Measurements from ENCODE around the gene LRRC42. TPM values are rescaled to one million over a fixed set of nuclear protein-coding genes. Genes with fewer than 3 reads are reported as not detected.

The LRRC42 gene, protein sequence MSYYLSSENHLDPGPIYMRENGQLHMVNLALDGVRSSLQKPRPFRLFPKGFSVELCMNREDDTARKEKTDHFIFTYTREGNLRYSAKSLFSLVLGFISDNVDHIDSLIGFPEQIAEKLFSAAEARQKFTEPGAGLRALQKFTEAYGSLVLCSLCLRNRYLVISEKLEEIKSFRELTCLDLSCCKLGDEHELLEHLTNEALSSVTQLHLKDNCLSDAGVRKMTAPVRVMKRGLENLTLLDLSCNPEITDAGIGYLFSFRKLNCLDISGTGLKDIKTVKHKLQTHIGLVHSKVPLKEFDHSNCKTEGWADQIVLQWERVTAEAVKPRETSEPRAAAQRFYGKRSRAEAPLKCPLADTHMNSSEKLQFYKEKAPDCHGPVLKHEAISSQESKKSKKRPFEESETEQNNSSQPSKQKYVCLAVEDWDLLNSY
- total RNA-seq, result 10 to 100 TPM; 14.2 to 17.9 TPM
- long read RNA-seq, donor 1, partial matches to known transcripts, result 1 of 7 reads
- long read RNA-seq, donor 1, other reads (novel, unspliced or antisense), result 2 of 7 reads
- long read RNA-seq, donor 2, transcript LRRC42-201 (8 exons, 1,727 nt), result minor isoform, 19 of 53 reads
- long read RNA-seq, donor 2, transcript LRRC42-203 (9 exons, 2,037 nt), result major isoform, 25 of 53 reads
- long read RNA-seq, donor 2, partial matches to known transcripts, result 2 of 53 reads
- long read RNA-seq, donor 2, other reads (novel, unspliced or antisense), result 7 of 53 reads

- intact Hi-C loops (cut with DNase I), result loop anchor here (5.0 kb wide), 2 partner anchors 59 to 69 kb away; partner anchors contain the start of gene YIPF1 (in 1 of the 2)
- DNase-seq (ENCODE audit: low spot score), result no peak
These were observed at the start of gene LRRC42 for GRCh38 chr1:53946252-53947171. Gene LRRC42, plus strand, starts transcription at chr1:53946350. Its CDS starts 5,650 bp downstream, at chr1:53952000.

GRCh38 chr1:53896635-53897229 lies 49.4 kb upstream of the LRRC42 start:
- DNase-seq (ENCODE audit: low spot score), result no peak
- intact Hi-C loops (cut with DNase I), result no loop called here

DNA sequence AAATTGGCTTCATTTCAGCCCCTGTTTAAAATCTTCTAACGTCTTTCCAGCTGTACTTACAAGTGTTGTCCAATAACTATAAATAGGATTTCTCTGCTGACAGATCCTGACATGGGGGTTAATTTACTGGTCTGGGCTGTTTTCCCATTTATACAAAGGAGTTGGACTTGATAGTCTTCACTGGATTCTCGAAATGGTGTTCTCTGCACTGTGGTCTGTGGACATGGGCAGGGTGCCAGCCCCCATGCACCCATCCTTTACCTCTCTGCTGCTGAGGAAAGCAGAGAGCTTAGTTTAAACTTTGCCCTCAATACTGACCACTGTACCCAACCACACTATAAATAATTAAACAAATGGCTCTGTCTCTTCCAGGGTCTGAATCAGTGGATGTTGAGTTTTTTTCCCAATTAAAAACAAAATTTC lies 46.9 kb upstream of the LRRC42 start:
- DNase-seq (ENCODE audit: low spot score), result no peak
- intact Hi-C loops (cut with DNase I), result no loop called here

DNA sequence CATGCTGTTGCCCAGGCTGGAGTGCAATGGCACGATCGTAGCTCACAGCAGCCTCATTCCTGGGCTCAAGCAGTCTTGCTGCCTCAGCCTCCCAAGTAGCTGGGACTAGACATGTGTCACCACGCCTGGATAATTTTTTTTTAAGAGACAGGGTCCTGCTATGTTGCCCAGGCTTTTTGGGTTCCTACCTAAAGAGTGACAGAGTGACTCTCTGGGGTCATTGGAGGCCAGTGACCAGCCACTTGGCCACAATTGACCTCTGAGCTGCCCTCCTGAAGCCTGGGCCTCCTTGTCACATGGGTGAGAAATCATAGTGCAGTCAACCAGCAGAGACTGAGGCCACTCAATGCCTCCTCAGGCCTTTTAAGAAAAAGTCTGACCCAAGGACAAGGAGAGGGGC lies 46.4 kb upstream of the LRRC42 start:
- intact Hi-C loops (cut with DNase I), result no loop called here
- DNase-seq (ENCODE audit: low spot score), result no peak

DNA sequence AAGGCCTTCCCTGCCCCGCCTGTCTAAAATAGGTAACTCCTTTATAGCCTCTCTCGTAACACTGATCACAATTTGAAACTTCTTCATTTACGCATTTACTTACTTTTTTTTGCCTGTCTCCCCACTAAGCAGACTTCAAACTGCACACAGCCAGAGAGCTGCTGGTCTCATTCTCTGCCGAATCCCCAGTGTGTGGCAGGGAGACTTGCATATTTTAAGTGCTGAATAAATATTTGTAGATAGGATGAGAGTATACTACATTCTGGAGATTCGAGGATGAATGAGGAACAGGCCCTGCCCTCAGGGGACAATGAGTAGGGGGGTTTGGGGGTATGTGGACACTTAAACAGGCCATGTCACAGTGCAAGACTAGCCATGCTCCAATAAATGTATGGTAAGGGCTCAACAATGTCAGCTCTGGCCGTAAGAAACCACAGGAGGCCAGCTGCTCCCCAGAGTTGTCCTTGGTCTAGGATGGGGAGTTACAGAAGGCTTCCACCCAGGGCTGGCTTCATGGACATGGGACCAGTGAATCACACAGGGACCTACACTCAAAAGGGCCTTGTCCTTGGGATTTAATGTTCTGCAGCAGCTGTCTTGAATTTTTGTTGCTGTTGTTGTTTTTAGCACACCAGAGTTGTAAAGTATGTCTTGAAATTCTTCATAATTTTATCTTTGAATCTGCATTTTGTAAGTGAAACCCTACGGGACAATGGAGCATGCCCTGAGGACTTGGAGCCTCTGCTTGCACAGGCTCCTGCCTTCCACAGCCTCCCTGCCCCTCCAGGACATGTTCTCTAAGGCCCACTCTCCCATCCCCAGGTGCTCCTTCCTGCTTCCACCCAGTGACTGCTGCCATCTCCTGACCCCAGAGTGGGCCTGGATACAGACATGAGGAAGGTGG lies 43.7 kb upstream of the LRRC42 start:
- no peak for DNase-seq (ENCODE audit: low spot score)
- intact Hi-C loops (cut with DNase I), result no loop called here

GRCh38 chr1:53905509-53905908 lies 40.6 kb upstream of the LRRC42 start:
- intact Hi-C loops (cut with DNase I), result no loop called here
- DNase-seq (ENCODE audit: low spot score), result no peak

DNA sequence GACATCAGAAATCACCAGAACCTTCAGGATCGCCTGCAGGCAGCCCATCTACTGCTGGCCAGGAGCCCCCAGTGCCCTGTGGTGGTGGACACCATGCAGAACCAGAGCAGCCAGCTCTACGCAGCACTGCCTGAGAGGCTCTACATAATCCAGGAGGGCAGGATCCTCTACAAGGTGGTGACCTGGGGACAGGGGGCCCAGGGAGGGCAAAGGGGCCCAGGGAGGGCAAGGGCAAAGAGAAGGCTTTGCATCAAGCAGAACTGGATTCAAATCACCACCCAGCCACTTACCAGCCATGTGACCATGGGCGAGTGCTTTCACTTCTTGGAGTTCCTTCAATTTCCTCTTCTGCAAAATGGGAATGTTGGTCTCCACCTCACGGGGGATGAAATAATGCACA lies 40.0 kb upstream of the LRRC42 start:
- DNase-seq (ENCODE audit: low spot score), result no peak
- intact Hi-C loops (cut with DNase I), result no loop called here

DNA sequence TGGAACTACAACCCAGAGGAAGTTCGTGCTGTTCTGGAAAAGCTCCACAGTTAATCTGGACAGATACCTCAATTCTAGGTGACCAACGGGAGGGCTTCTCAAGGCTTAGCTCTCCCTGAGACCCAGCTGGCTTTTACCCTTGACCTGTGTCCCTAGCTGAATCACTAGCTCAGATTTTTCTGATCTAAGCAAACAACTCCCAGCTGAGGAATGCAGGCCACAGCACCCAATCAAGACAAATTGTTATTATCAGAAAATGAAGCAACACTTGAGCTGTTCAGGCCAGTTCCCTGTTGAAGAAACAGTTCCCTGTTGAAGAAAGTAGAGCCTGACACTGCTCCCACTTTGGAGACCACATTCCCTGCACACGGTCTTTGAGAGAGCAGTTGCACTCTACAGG lies 36.2 kb upstream of the LRRC42 start:
- DNase-seq (ENCODE audit: low spot score), result peak; percentile 24
- intact Hi-C loops (cut with DNase I), result no loop called here

DNA sequence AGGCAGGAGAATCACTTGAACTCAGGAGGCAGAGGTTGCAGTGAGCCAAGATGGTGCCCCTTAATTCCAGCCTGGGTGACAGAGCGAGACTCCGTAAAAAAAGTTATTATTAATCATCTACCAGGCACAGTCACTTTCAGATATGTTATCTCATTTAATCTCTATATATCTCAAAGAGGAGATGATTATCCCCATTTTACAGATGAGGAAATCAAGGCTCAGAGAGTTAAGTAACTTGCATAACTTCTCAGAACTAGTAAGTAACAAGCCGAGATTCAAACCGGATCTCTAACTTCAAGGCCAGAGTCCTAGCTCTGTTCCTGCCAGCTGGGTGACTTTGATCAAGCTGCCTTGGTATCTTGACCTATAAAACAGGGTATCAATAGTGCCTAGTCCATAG lies 34.7 kb upstream of the LRRC42 start:
- intact Hi-C loops (cut with DNase I), result no loop called here
- no peak for DNase-seq (ENCODE audit: low spot score)

DNA sequence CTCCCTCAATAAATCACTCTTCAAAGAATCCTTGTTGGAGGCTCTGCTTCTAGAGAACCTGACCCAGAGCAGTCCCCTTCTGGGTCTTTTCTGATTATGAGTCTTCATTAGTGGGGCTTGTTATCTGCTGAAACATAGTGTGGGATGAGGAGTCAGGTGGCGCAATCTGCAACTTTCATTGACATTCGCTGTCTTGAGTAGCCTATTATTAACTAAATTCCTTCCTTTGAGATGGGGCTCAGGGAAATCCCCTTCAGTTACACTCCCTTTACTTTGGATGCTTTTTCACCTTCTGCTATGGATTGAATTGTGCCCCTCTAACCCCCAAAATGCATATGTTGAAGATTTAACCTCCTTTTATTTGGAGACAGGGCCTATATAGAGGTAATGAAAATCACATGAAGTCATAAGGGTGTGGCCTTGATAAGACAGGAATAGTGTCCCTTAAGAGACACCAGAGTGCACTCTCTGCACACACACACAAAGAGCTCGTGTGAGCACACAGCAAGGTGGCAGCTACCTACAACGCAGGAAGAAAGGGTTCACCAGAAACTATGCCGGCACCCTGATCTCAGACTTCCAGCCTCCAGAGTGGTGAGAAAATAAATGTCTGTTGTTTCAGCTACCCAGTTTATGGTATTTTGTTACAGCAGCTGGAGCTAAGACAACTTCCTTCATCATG lies 32.7 kb upstream of the LRRC42 start:
- intact Hi-C loops (cut with DNase I), result no loop called here
- DNase-seq (ENCODE audit: low spot score), result no peak

- no peak for DNase-seq (ENCODE audit: low spot score)
- intact Hi-C loops (cut with DNase I), result no loop called here
These were observed 27.8 kb upstream of the LRRC42 start for GRCh38 chr1:53918343-53918742.

DNA sequence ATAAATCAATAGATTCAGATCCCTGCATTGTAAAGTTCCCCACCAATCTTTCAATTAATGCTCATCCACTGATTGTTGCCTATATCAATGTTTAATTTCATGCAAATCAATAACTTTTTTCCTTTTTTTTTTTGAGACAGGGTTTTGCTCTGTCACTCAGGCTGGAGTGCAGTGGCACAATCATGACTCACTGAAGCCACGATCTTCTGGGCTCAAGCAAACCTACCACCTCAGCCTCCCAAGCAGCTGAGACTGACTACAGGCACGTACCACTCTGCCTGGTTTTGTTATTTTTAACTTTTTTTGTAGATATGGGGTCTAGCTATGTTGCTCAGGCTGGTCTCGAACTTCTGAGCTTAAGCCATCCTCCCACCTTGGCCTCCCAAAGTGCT lies 26.5 kb upstream of the LRRC42 start:
- intact Hi-C loops (cut with DNase I), result no loop called here
- no peak for DNase-seq (ENCODE audit: low spot score)

GRCh38 chr1:53927376-53927881 lies 18.7 kb upstream of the LRRC42 start:
- no peak for DNase-seq (ENCODE audit: low spot score)
- intact Hi-C loops (cut with DNase I), result no loop called here

DNA sequence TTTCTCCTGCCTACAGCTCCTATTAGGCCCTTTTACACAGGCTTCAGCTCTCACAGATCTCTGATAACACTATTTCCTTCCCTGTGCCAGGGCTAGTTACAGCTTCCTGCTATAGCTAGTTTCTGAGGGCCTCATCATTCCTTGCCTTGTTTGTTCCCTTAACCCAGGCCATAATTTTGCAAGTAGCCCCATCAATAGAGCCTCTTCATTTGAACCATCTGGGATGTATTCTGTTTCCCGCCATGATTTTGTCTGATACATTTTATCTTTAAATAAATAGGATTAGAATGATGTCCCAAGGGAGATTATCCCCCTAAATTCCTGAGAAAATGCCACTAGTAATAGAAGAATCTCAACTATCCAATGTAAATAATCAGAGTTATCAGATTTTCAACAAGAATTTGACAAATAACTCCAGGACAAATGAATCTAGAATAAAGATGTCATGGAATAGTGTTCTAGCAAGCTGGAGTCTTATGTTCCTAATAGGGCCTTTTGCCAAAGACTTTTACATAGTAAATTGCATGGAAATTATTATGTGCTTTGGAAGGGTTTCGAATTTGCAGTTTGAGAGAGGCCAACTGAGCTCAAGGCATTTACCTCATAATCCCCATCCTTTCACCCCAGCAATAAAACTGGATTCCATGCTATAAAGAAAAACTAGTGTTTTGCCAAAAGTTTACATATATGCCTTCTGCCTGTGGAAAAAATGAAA lies 16.7 kb upstream of the LRRC42 start:
- no peak for DNase-seq (ENCODE audit: low spot score)
- intact Hi-C loops (cut with DNase I), result no loop called here

- intact Hi-C loops (cut with DNase I), result no loop called here
- DNase-seq (ENCODE audit: low spot score), result no peak
These were observed 15.2 kb upstream of the LRRC42 start for GRCh38 chr1:53930932-53931331.

DNA sequence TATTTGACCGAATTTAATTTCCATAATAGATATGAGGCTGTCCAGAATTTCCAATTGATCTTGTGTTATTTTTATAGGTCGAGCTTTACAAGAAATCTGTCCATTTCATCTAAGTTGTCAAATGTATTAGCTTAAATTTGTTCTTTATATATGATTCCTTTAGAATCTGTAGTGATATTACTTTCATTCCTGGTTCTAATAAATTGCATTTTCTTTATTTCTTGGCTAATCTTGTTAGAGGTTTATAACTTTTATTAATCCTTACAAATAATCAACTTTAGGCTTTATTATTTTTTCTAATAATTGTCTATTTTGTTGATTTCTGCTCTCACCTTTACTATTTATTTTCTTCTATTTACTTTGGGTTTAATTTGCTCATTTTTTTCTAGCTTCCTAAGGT lies 14.6 kb upstream of the LRRC42 start:
- intact Hi-C loops (cut with DNase I), result no loop called here
- DNase-seq (ENCODE audit: low spot score), result no peak

DNA sequence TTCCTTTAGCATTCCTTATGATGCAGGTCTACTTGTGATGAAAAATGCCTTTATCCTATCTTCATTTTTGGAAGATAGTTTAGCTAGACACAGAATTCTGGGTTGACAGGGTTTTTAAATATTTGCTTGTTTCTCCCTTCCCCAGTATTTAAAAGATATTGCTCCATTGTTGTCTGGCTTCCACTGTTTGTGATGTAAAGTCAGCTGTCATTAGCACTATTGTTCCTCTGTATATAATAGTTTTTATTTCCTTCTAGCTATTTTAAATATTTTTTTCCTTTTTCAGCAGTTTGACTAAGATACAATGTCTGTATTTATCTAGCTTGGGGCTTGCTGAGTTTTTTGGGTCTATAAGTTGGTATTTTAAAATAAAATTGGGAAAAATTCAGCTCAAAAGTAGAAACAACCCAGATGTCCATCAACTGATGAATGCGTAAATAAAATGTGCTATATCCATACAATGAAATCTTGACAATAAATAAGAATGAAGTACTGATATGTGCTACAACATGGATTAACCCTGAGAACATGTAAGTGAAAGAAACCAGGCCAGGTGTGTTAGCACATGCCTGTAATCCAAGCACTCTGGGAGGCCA lies 11.9 kb upstream of the LRRC42 start:
- no peak for DNase-seq (ENCODE audit: low spot score)

More for the DNA sequence above, 11.9 kb upstream of the LRRC42 start:
- intact Hi-C loops (cut with DNase I), result no loop called here

All from posterior vena cava (tissue), 2 donors.